Sigmoid colon (tissue), 7 donors: ENCODE measurements around the gene ZNF532. TPM values are rescaled to one million over a fixed set of nuclear protein-coding genes. Genes with fewer than 3 reads are reported as not detected.
A peak's percentile ranks its signal among the peaks of the same experiment; 100 is the strongest.

Source experiments
- DNase-seq: peaks from one replicate; pipeline ENCODE4 v3.0.0-alpha.2; 2019
- H3K27ac ChIP-seq, 4 donors: fragments of 200-600 bp; sonication (generic); one replicate each; pipeline ENCODE4 v1.5.1; 2016 to 2019; ENCODE audit warnings: mild to moderate bottlenecking in 1 of 4
- H3K27me3 ChIP-seq, 3 donors: fragments of 200-600 bp; sonication (generic); one replicate each; pipeline ENCODE4 v1.5.1; 2019; ENCODE audit warnings: mild to moderate bottlenecking in 1 of 3
- H3K36me3 ChIP-seq, 4 donors: fragments of 200-600 bp; sonication (generic); one replicate each; pipeline ENCODE4 v1.5.1; 2016 to 2019
- H3K4me1 ChIP-seq, 4 donors: fragments of 200-600 bp; sonication (generic); one replicate each; pipeline ENCODE4 v1.5.1; 2017 to 2019
- H3K4me3 ChIP-seq, 4 donors: fragments of 200-600 bp; sonication (generic); one replicate each; pipeline ENCODE4 v1.5.1; 2017 to 2019; ENCODE audit warnings: mild to moderate bottlenecking in 2 of 4, moderate library complexity in 1 of 4
- H3K9me3 ChIP-seq, 4 donors: fragments of 200-600 bp in 3 of 4; sonication (generic) in 3 of 4; one replicate each; pipeline versions ENCODE4 v1.5.1 to v1.6.1; 2013 to 2019
- CTCF ChIP-seq, 4 experiments: fragments of 450-650 bp in 3 of 4; fragments of 200-600 bp in 1 of 4; IDR thresholded peaks; one replicate each; pipeline ENCODE4 v1.5.1; 2016 to 2019; ENCODE audit warnings: antibody characterized with exemption in 4 of 4, mild to moderate bottlenecking in 3 of 4, moderate library complexity in 2 of 4
- EP300 ChIP-seq, 4 donors: sonication (generic); formaldehyde crosslinking; IDR thresholded peaks; one replicate each; pipeline ENCODE4 v1.6.1; 2017; ENCODE audit warnings: antibody characterized with exemption in 4 of 4
- POLR2A ChIP-seq, 2 donors: fragments of 450-650 bp; IDR thresholded peaks; one replicate each; pipeline ENCODE4 v1.6.1; 2016; ENCODE audit warnings: antibody characterized with exemption in 2 of 2, mild to moderate bottlenecking in 2 of 2, moderate library complexity in 2 of 2
- POLR2AphosphoS5 ChIP-seq, 4 donors: sonication (generic); formaldehyde crosslinking; IDR thresholded peaks; one replicate each; pipeline ENCODE4 v1.6.1; 2017; ENCODE audit warnings: antibody characterized with exemption in 4 of 4
- WGBS, 2 donors: extraction: QIAGEN DNeasy Blood & Tissue Kit; methylation state at CpG; one replicate each; pipeline ENCODE4 v1.1.7; 2013; 5-methylcytosine and 5-hydroxymethylcytosine counted together
- intact Hi-C: fragments of 100-400 bp; cut with DNase I; formaldehyde crosslinking; loops from one replicate; pipeline ENCODE4 v1.15.1; 2023
- polyA plus RNA-seq, 3 donors: library from polyadenylated mRNA; stranded (reverse); fragments of 200-250 nt; gene quantifications; one replicate each; pipeline ENCODE4 v1.2.3, GENCODE V29; 2013
- total RNA-seq, 4 donors: library from RNA; depleted of rRNA; stranded (reverse); fragments of >200 nt; gene quantifications; one replicate each; pipeline ENCODE4 v1.1.0, GENCODE V29; 2016
- donor health status: healthy with polysubstance abuse.
- donor health status: Bipolar disorder and iron deficiency.
- donor health status: healthy.

ZNF532 gene
- total and polyA plus RNA-seq, 7 donors: 1.4 to 104 (median 71.0) TPM

GRCh38 chr18:58866773-58867150 lies 2.1 kb downstream of the ZNF532 start:
- H3K4me3 ChIP-seq: no peak overlapping the region
- H3K36me3 ChIP-seq: peaks cover 0 to 26% (median 11%) of the 10 kb centered on the region in 4 donors
- H3K9me3 ChIP-seq: no peaks in the 10 kb centered on the region
- no peaks in the 10 kb centered on the region for H3K27me3 ChIP-seq
- intact Hi-C loops: loop anchor here (5.0 kb wide), 1 partner anchor 194 kb away; the partner anchor contains the start of gene MALT1
- peaks cover 0 to 78% (median 71%) of the 10 kb centered on the region in 4 donors for H3K4me1 ChIP-seq
- WGBS, 2 donors: 75 to 92% methylated on average over 6 of the region's 6 CpGs
- TF ChIP-seq POLR2A (IDR thresholded peaks at IDR 0.05) (no peak), CTCF (IDR thresholded peaks at IDR 0.05) (no peak), EP300 (IDR thresholded peaks at IDR 0.05) (no peak), POLR2AphosphoS5 (IDR thresholded peaks at IDR 0.05) (no peak)
- H3K27ac ChIP-seq: peak overlapping the region; percentile 27 to 96 (median 92)
- peak; percentile 8 for DNase-seq

GRCh38 chr18:58867281-58867961 lies 2.7 kb downstream of the ZNF532 start:
- WGBS, 2 donors: 82 to 88% methylated on average over 10 of the region's 10 CpGs
- Histone ChIP-seq H3K36me3 (peaks cover 0 to 26% (median 11%) of the 10 kb centered on the region in 4 donors), H3K27ac (peak overlapping the region in 3 of 4 donors; percentile 91 to 96 (median 94)), H3K4me1 (peaks cover 0 to 75% (median 70%) of the 10 kb centered on the region in 4 donors), H3K27me3 (no peaks in the 10 kb centered on the region), H3K4me3 (no peak overlapping the region), H3K9me3 (no peaks in the 10 kb centered on the region)
- no peak for TF ChIP-seq POLR2AphosphoS5 (IDR thresholded peaks at IDR 0.05)
- no peak for TF ChIP-seq EP300 (IDR thresholded peaks at IDR 0.05)
- TF ChIP-seq CTCF (IDR thresholded peaks at IDR 0.05): no peak
- TF ChIP-seq POLR2A (IDR thresholded peaks at IDR 0.05): no peak
- DNase-seq: peak; percentile 62
- intact Hi-C loops: loop anchor here (5.0 kb wide), 1 partner anchor 195 kb away; the partner anchor contains the start of gene MALT1

GRCh38 chr18:58868440-58868839 lies 3.8 kb downstream of the ZNF532 start:
- H3K4me1 ChIP-seq: peaks cover 0 to 69% (median 64%) of the 10 kb centered on the region in 4 donors
- H3K27me3 ChIP-seq: no peaks in the 10 kb centered on the region
- H3K27ac ChIP-seq: no peak overlapping the region
- H3K9me3 ChIP-seq: no peaks in the 10 kb centered on the region
- no peak overlapping the region for H3K4me3 ChIP-seq
- TF ChIP-seq POLR2A (IDR thresholded peaks at IDR 0.05) (no peak), CTCF (IDR thresholded peaks at IDR 0.05) (no peak), EP300 (IDR thresholded peaks at IDR 0.05) (no peak)
- intact Hi-C loops: loop anchor here (5.0 kb wide), 1 partner anchor 196 kb away; the partner anchor contains the start of gene MALT1
- 82 to 96% methylated on average over 6 of the region's 6 CpGs for WGBS, 2 donors
- peak; percentile 30 for DNase-seq
- H3K36me3 ChIP-seq: peaks cover 0 to 34% (median 11%) of the 10 kb centered on the region in 4 donors

- TF ChIP-seq POLR2AphosphoS5 (IDR thresholded peaks at IDR 0.05) (no peak), CTCF (IDR thresholded peaks at IDR 0.05) (no peak), EP300 (IDR thresholded peaks at IDR 0.05) (no peak), POLR2A (IDR thresholded peaks at IDR 0.05) (no peak)
- WGBS, 2 donors: 85 to 86% methylated on average over 5 of the region's 5 CpGs
- no peaks in the 10 kb centered on the region for H3K9me3 ChIP-seq
- no peak overlapping the region for H3K4me3 ChIP-seq
- H3K27me3 ChIP-seq: no peaks in the 10 kb centered on the region
- intact Hi-C loops: no loop called here
- peak overlapping the region in 1 of 4 donors; percentile 1 for H3K27ac ChIP-seq
- H3K4me1 ChIP-seq: peaks cover 0 to 53% (median 49%) of the 10 kb centered on the region in 4 donors
- DNase-seq: peak; percentile 45
- peaks cover 0 to 34% (median 11%) of the 10 kb centered on the region in 4 donors for H3K36me3 ChIP-seq
Measured at GRCh38 chr18:58870130-58870529, 5.5 kb downstream of the ZNF532 start.
